WTC11 (cell line): ENCODE results near the gene EVC. TPM values are rescaled to one million over a fixed set of nuclear protein-coding genes. Genes with fewer than 3 reads are reported as not detected.
A peak's percentile ranks its signal among the peaks of the same experiment; 100 is the strongest.

Source experiments
- ATAC-seq: fragments of 200-7000 bp; cut with Tn5 transposase; 2 replicates; pipeline ENCODE4 v1.10.0; 2021; ENCODE audit warnings: mild to moderate bottlenecking, moderate library complexity
- CTCF ChIA-PET: fragments of 300-600 bp; sonication (Branson Sonifier 250); formaldehyde crosslinking; loops from one replicate; lab custom pipeline; 2021; ENCODE audit warnings: antibody characterized with exemption; lab: Charles Lee
- POLR2A ChIA-PET: fragments of 350-600 bp; sonication (Branson Sonifier 250); formaldehyde crosslinking; loops from one replicate; lab custom pipeline; 2021; ENCODE audit warnings: antibody characterized with exemption; lab: Charles Lee
- DNase-seq: peaks from one replicate; pipeline ENCODE4 v3.0.0; 2021; ENCODE audit warnings: low spot score
- H3K27ac Mint-ChIP-seq: 2 replicates; pipeline ENCODE4 v1.8.0; 2021; ENCODE audit warnings: mixed read lengths
- H3K27me3 Mint-ChIP-seq: 2 replicates; pipeline ENCODE4 v1.8.0; 2021; ENCODE audit warnings: low read depth, mild to moderate bottlenecking, moderate library complexity, mixed read lengths
- H3K36me3 Mint-ChIP-seq: 2 replicates; pipeline ENCODE4 v1.8.0; 2021; ENCODE audit warnings: mixed read lengths
- H3K4me1 Mint-ChIP-seq: 2 replicates; pipeline ENCODE4 v1.8.0; 2022; ENCODE audit warnings: mixed read lengths
- H3K4me3 Mint-ChIP-seq: 2 replicates; pipeline ENCODE4 v1.8.0; 2021; ENCODE audit warnings: mild to moderate bottlenecking, moderate library complexity, mixed read lengths
- H3K9me3 Mint-ChIP-seq: 2 replicates; pipeline ENCODE4 v1.8.0; 2021; ENCODE audit warnings: mixed read lengths
- ATF6 ChIP-seq: sonication (generic); formaldehyde crosslinking; IDR thresholded peaks from 2 replicates; pipeline ENCODE4 v1.8.1; 2023; ENCODE audit warnings: mild to moderate bottlenecking, missing genetic modification reagents
- CDX4 ChIP-seq: fragments of 250-450 bp; sonication (Bioruptor Pico); IDR thresholded peaks from 2 replicates; pipeline ENCODE4 v1.9.0; 2021; ENCODE audit warnings: moderate library complexity, mild to moderate bottlenecking, inconsistent platforms, borderline replicate concordance
- CREM ChIP-seq: sonication (generic); formaldehyde crosslinking; IDR thresholded peaks from 2 replicates; pipeline ENCODE4 v1.8.1; 2022; ENCODE audit warnings: mild to moderate bottlenecking, missing genetic modification reagents, moderate library complexity
- E2F1 ChIP-seq: sonication (generic); formaldehyde crosslinking; IDR thresholded peaks from 2 replicates; pipeline ENCODE4 v1.8.0; 2022; ENCODE audit warnings: mild to moderate bottlenecking, missing genetic modification reagents
- E2F4 ChIP-seq: sonication (generic); formaldehyde crosslinking; IDR thresholded peaks from 2 replicates; pipeline ENCODE4 v1.8.1; 2022; ENCODE audit warnings: low read depth, mild to moderate bottlenecking, moderate library complexity, missing genetic modification reagents, borderline replicate concordance
- E2F5 ChIP-seq: sonication (generic); formaldehyde crosslinking; IDR thresholded peaks from 2 replicates; pipeline ENCODE4 v1.8.1; 2022; ENCODE audit warnings: mild to moderate bottlenecking, moderate library complexity, missing genetic modification reagents
- ETV6 ChIP-seq: sonication (generic); formaldehyde crosslinking; IDR thresholded peaks from 2 replicates; pipeline ENCODE4 v1.8.1; 2022; ENCODE audit warnings: mild to moderate bottlenecking, missing genetic modification reagents
- IRF1 ChIP-seq: sonication (generic); formaldehyde crosslinking; IDR thresholded peaks from 2 replicates; pipeline ENCODE4 v1.8.0; 2023; ENCODE audit warnings: missing genetic modification reagents
- JAZF1 ChIP-seq: fragments of 250-450 bp; sonication (Bioruptor Pico); IDR thresholded peaks from 2 replicates; pipeline ENCODE4 v1.9.0; 2021; ENCODE audit warnings: moderate library complexity, mild to moderate bottlenecking, inconsistent platforms
- MLX ChIP-seq: sonication (generic); formaldehyde crosslinking; IDR thresholded peaks from 2 replicates; pipeline ENCODE4 v1.8.1; 2023; ENCODE audit warnings: mild to moderate bottlenecking, missing genetic modification reagents, moderate library complexity
- NFYB ChIP-seq: sonication (generic); formaldehyde crosslinking; conservative IDR thresholded peaks from 2 replicates; pipeline ENCODE4 v1.8.0; 2022; ENCODE audit warnings: low read depth, missing genetic modification reagents
- PRDM15 ChIP-seq: sonication (generic); formaldehyde crosslinking; IDR thresholded peaks from 2 replicates; pipeline ENCODE4 v1.8.0; 2022; ENCODE audit warnings: missing genetic modification reagents
- SOX15 ChIP-seq: fragments of 250-450 bp; sonication (Bioruptor Pico); IDR thresholded peaks from 2 replicates; pipeline ENCODE4 v1.9.0; 2021; ENCODE audit warnings: mild to moderate bottlenecking
- TEAD1 ChIP-seq: sonication (generic); formaldehyde crosslinking; IDR thresholded peaks from 2 replicates; pipeline ENCODE4 v1.8.0; 2022; ENCODE audit warnings: mild to moderate bottlenecking, missing genetic modification reagents
- ZBTB21 ChIP-seq: sonication (generic); formaldehyde crosslinking; IDR thresholded peaks from 2 replicates; pipeline ENCODE4 v1.8.1; 2023; ENCODE audit warnings: mild to moderate bottlenecking, missing genetic modification reagents, borderline replicate concordance
- ZNF263 ChIP-seq: sonication (generic); formaldehyde crosslinking; IDR thresholded peaks from 2 replicates; pipeline ENCODE4 v1.8.1; 2022; ENCODE audit warnings: low read depth, mild to moderate bottlenecking, moderate library complexity, missing genetic modification reagents
- ZNF396 ChIP-seq: fragments of 250-450 bp; sonication (Bioruptor Pico); IDR thresholded peaks from 2 replicates; pipeline ENCODE4 v1.8.0; 2021; ENCODE audit warnings: mild to moderate bottlenecking, moderate library complexity, borderline replicate concordance
- ZNF423 ChIP-seq: fragments of 250-450 bp; sonication (Bioruptor Pico); IDR thresholded peaks from 2 replicates; pipeline ENCODE4 v2.1.2; 2022; ENCODE audit warnings: mild to moderate bottlenecking, moderate library complexity
- ZNF512 ChIP-seq: sonication (generic); formaldehyde crosslinking; IDR thresholded peaks from 2 replicates; pipeline ENCODE4 v1.8.1; 2022; ENCODE audit warnings: missing genetic modification reagents, borderline replicate concordance
- total RNA-seq: library from RNA; stranded (reverse); gene quantifications from 3 replicates; pipeline ENCODE4 v1.2.3, GENCODE V29; 2021

EVC gene
- total RNA-seq, 1 experiment from 2014 or later, result 12.5 TPM

- H3K27ac Mint-ChIP-seq, result no peak overlapping the region
- ChIA-PET POLR2A (no interaction called here), CTCF (interaction anchor here (0.9 to 1.8 kb wide), 8 partner anchors 18 to 354 kb away, joined by 3 to 8 read pairs (median 4); partner anchors contain the start of genes CRMP1 and EVC)
- H3K36me3 Mint-ChIP-seq, result peaks cover 30% of the 10 kb centered on the region
- TF ChIP-seq E2F5 (CRISPR knock-in tag) (no peak), ZNF396 (CRISPR knock-in tag) (no peak), IRF1 (CRISPR knock-in tag) (no peak), TEAD1 (CRISPR knock-in tag) (no peak), SOX15 (CRISPR knock-in tag) (no peak), PRDM15 (no peak), ZNF423 (no peak), ZNF512 (CRISPR knock-in tag) (no peak), E2F1 (CRISPR knock-in tag) (no peak), ETV6 (no peak), ZBTB21 (CRISPR knock-in tag) (no peak), CDX4 (CRISPR knock-in tag) (no peak)
- H3K4me1 Mint-ChIP-seq, result peaks cover 42% of the 10 kb centered on the region
- no peaks in the 10 kb centered on the region; the same call in 1 of the 2 replicates for H3K27me3 Mint-ChIP-seq
- no peak overlapping the region for H3K4me3 Mint-ChIP-seq
- no peak for DNase-seq
- no peaks in the 10 kb centered on the region for H3K9me3 Mint-ChIP-seq
- no peak for ATAC-seq
Measured at GRCh38 chr4:5753366-5753765, 42.4 kb downstream of the EVC start.

GRCh38 chr4:5753766-5754528 is 42.9 kb downstream of the EVC start:
- ATAC-seq (no peak), DNase-seq (no peak)
- CTCF ChIA-PET, result interaction anchor here (1.0 to 1.8 kb wide), 4 partner anchors 30 to 354 kb away, joined by 3 to 7 read pairs (median 4); partner anchors contain the start of gene CRMP1
- Mint-ChIP-seq H3K27me3 (no peaks in the 10 kb centered on the region; the same call in 1 of the 2 replicates), H3K36me3 (peaks cover 30% of the 10 kb centered on the region), H3K4me3 (no peak overlapping the region), H3K9me3 (no peaks in the 10 kb centered on the region), H3K27ac (peak overlapping the region; percentile 10; the same call in 1 of the 2 replicates), H3K4me1 (peaks cover 45% of the 10 kb centered on the region)
- POLR2A ChIA-PET, result no interaction called here
- no peak for TF ChIP-seq CREM (CRISPR knock-in tag)
- TF ChIP-seq IRF1 (CRISPR knock-in tag), result no peak
- TF ChIP-seq JAZF1 (CRISPR knock-in tag), result no peak
- no peak for TF ChIP-seq E2F4 (CRISPR knock-in tag)
- no peak for TF ChIP-seq ATF6 (CRISPR knock-in tag)
- TF ChIP-seq ZNF396 (CRISPR knock-in tag), result no peak
- TF ChIP-seq NFYB (CRISPR knock-in tag), result no peak
- no peak for TF ChIP-seq MLX (CRISPR knock-in tag)
- no peak for TF ChIP-seq ZNF263
